ENCODE results near the gene STRIT1.

DNA sequence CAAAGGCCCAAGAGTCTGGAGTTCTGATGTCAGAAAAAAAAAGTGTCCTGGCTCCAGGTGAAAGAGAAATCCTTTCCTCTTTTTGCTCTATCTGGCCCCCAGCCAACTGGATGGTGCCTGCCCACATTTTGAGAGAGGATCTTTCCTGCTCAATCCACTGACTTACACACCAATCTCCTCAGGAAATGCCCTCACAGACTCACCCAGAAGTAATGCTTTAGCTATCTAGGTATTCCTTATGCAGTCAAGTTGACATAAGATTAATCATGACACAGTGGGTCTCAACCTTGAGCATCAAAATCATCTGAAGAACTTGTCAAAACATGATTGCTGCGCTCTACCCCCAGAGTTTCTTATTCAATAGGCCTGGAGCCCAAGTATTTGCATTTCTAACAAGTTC lies 31.2 kb downstream of the STRIT1 start:
- TF ChIP-seq, protein P1, sequence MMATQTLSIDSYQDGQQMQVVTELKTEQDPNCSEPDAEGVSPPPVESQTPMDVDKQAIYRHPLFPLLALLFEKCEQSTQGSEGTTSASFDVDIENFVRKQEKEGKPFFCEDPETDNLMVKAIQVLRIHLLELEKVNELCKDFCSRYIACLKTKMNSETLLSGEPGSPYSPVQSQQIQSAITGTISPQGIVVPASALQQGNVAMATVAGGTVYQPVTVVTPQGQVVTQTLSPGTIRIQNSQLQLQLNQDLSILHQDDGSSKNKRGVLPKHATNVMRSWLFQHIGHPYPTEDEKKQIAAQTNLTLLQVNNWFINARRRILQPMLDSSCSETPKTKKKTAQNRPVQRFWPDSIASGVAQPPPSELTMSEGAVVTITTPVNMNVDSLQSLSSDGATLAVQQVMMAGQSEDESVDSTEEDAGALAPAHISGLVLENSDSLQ (IDR thresholded peaks at IDR 0.05): no peak
- no peak for TF ChIP-seq FOXK2 (IDR thresholded peaks at IDR 0.05)
- TF ChIP-seq BHLHE40 (IDR thresholded peaks at IDR 0.05; ENCODE audit: borderline replicate concordance): no peak
- no peak for TF ChIP-seq FOXA1 (IDR thresholded peaks at IDR 0.05)
- no peak for TF ChIP-seq SUZ12 (IDR thresholded peaks at IDR 0.05)
- TF ChIP-seq NFRKB (IDR thresholded peaks at IDR 0.05): no peak
- no peak for TF ChIP-seq FOXM1 (IDR thresholded peaks at IDR 0.05; ENCODE audit: borderline replicate concordance)
- TF ChIP-seq SP1 (IDR thresholded peaks at IDR 0.05): no peak
- TF ChIP-seq ELF4 (IDR thresholded peaks at IDR 0.05): no peak

All from HEK293T (cell line).